IMR-90 (cell line): ENCODE measurements around the gene TAGLN2. TPM values are rescaled to one million over a fixed set of nuclear protein-coding genes. Genes with fewer than 3 reads are reported as not detected.

Experiments
- ATAC-seq: fragments of 200-7000 bp; cut with Tn5 transposase; 2 replicates; pipeline ENCODE4 v1.9.1; 2020; ENCODE audit warnings: low read depth, mild to moderate bottlenecking, moderate library complexity
- BruUV-seq: library from RNA; stranded (reverse); fragments of 400-500 nt; replicated peaks from 2 replicates; lab custom pipeline; 2021; lab: Mats Ljungman, UMichigan
- CTCF ChIA-PET: fragments of 300-600 bp; formaldehyde crosslinking; extraction: SDS; loops from one replicate; lab custom pipeline; 2021; ENCODE audit warnings: antibody characterized with exemption; lab: Yijun Ruan, JAX
- POLR2A ChIA-PET: fragments of 300-600 bp; sonication (Branson Sonifier 250); formaldehyde crosslinking; loops from one replicate; lab custom pipeline; 2022; ENCODE audit warnings: antibody characterized with exemption; ENCODE audit not compliant: unreplicated experiment; lab: Charles Lee
- DNase-seq: peaks from one replicate; pipeline ENCODE4 v3.0.0; 2013
- H2AFZ ChIP-seq: replicated peaks from 2 replicates; pipeline ENCODE3; 2013; ENCODE audit warnings: low read length, mild to moderate bottlenecking; ENCODE audit not compliant: poor library complexity
- H2AK5ac ChIP-seq: 2 replicates; pipeline ENCODE4 v1.6.1; 2013; ENCODE audit warnings: low read depth, low read length, inconsistent platforms
- H2AK9ac ChIP-seq: replicated peaks from 2 replicates; pipeline ENCODE3; 2013; ENCODE audit warnings: mild to moderate bottlenecking, low read depth, low read length, moderate library complexity; ENCODE audit not compliant: poor library complexity
- H2BK120ac ChIP-seq: 2 replicates; pipeline ENCODE4 v1.6.1; 2013; ENCODE audit warnings: low read depth, low read length, inconsistent platforms
- H2BK15ac ChIP-seq: 3 replicates; pipeline ENCODE4 v1.6.1; 2013; ENCODE audit warnings: low read depth, low read length, inconsistent platforms
- H2BK20ac ChIP-seq: 2 replicates; pipeline ENCODE4 v1.6.1; 2013; ENCODE audit warnings: low read depth, mild to moderate bottlenecking, inconsistent platforms, low read length, moderate library complexity
- H2BK5ac ChIP-seq: 2 replicates; pipeline ENCODE4 v1.6.1; 2013; ENCODE audit warnings: mild to moderate bottlenecking, low read depth, low read length, inconsistent platforms; ENCODE audit not compliant: poor library complexity, severe bottlenecking
- H3K14ac ChIP-seq: replicated peaks from 2 replicates; pipeline ENCODE4 v1.6.1; 2013; ENCODE audit warnings: low read depth, low read length, inconsistent platforms
- H3K18ac ChIP-seq: 2 replicates; pipeline ENCODE4 v1.6.1; 2013; ENCODE audit warnings: low read depth, low read length, control low read depth
- H3K23ac ChIP-seq: 2 replicates; pipeline ENCODE4 v1.6.1; 2013; ENCODE audit warnings: low read depth, low read length, inconsistent platforms
- H3K27ac ChIP-seq: 2 replicates; pipeline ENCODE4 v1.5.1; 2013; ENCODE audit warnings: mild to moderate bottlenecking, control low read depth, low read length; ENCODE audit not compliant: insufficient read depth
- H3K27me3 ChIP-seq: 2 replicates; pipeline ENCODE4 v1.6.1; 2013; ENCODE audit warnings: low read length; ENCODE audit not compliant: control insufficient read depth, insufficient read depth
- H3K36me3 ChIP-seq: 2 replicates; pipeline ENCODE4 v1.6.1; 2013; ENCODE audit warnings: low read length, mixed read lengths; ENCODE audit not compliant: control insufficient read depth, insufficient read depth
- H3K4ac ChIP-seq: 2 replicates; pipeline ENCODE4 v1.6.1; 2013; ENCODE audit warnings: low read depth, low read length, inconsistent platforms
- H3K4me1 ChIP-seq: 2 replicates; pipeline ENCODE4 v1.6.1; 2013; ENCODE audit warnings: low read length, mixed read lengths; ENCODE audit not compliant: control insufficient read depth, insufficient read depth
- H3K4me2 ChIP-seq: 2 replicates; pipeline ENCODE4 v1.6.1; 2013; ENCODE audit warnings: low read depth, mild to moderate bottlenecking, control low read depth, low read length, moderate library complexity
- H3K4me3 ChIP-seq: 2 replicates; pipeline ENCODE4 v1.5.1; 2013; ENCODE audit warnings: low read depth, mild to moderate bottlenecking, control low read depth, low read length, moderate library complexity; ENCODE audit not compliant: insufficient read depth
- H3K56ac ChIP-seq: 2 replicates; pipeline ENCODE4 v1.6.1; 2013; ENCODE audit warnings: low read length, inconsistent platforms; ENCODE audit not compliant: insufficient read depth; ENCODE audit errors: extremely low read depth
- H3K79me1 ChIP-seq, 2 experiments: 2 replicates each; pipeline ENCODE4 v1.6.1; 2013; ENCODE audit warnings: low read length in 2 of 2, inconsistent platforms in 1 of 2, low read depth in 1 of 2
- H3K9ac ChIP-seq: 2 replicates; pipeline ENCODE4 v1.6.1; 2013; ENCODE audit warnings: low read depth, low read length, control low read depth
- H3K9me1 ChIP-seq: 2 replicates; pipeline ENCODE4 v1.6.1; 2013; ENCODE audit warnings: low read length, inconsistent platforms; ENCODE audit not compliant: insufficient read depth
- H3K9me3 ChIP-seq: 2 replicates; pipeline ENCODE4 v1.6.1; 2013; ENCODE audit warnings: low read length; ENCODE audit not compliant: control insufficient read depth, insufficient read depth
- H4K20me1 ChIP-seq: 2 replicates; pipeline ENCODE4 v1.6.1; 2013; ENCODE audit warnings: low read length, inconsistent platforms; ENCODE audit not compliant: insufficient read depth
- H4K5ac ChIP-seq: 2 replicates; pipeline ENCODE4 v1.6.1; 2013; ENCODE audit warnings: mild to moderate bottlenecking, low read depth, low read length, control low read depth
- H4K8ac ChIP-seq, 2 experiments: 2 replicates each; pipeline ENCODE4 v1.6.1; 2013; ENCODE audit warnings: low read depth in 2 of 2, low read length in 2 of 2, control low read depth in 1 of 2, inconsistent platforms in 1 of 2
- H4K91ac ChIP-seq: 2 replicates; pipeline ENCODE4 v1.6.1; 2013; ENCODE audit warnings: low read depth, low read length, inconsistent platforms; ENCODE audit not compliant: insufficient read depth
- BHLHE40 ChIP-seq: fragments of 150-350 bp; IDR thresholded peaks from 2 replicates; pipeline ENCODE4 v1.6.1; 2016; ENCODE audit warnings: mild to moderate bottlenecking, low read depth, low read length
- CEBPB ChIP-seq: IDR thresholded peaks from 2 replicates; pipeline ENCODE4 v1.6.1; 2012; ENCODE audit warnings: low read depth, low read length, improper control_type of control experiment
- CHD1 ChIP-seq: IDR thresholded peaks from 2 replicates; pipeline ENCODE4 v1.6.1; 2012; ENCODE audit warnings: low read depth, low read length, improper control_type of control experiment
- CTCF ChIP-seq: conservative IDR thresholded peaks from 2 replicates; pipeline ENCODE4 v1.5.1; 2012; ENCODE audit warnings: mild to moderate bottlenecking, low read depth, low read length, improper control_type of control experiment
- ELK1 ChIP-seq: fragments of 150-350 bp; IDR thresholded peaks from 2 replicates; pipeline ENCODE4 v1.6.1; 2016; ENCODE audit warnings: low read depth, mild to moderate bottlenecking, low read length, moderate library complexity, borderline replicate concordance
- FOS ChIP-seq: fragments of 150-350 bp; IDR thresholded peaks from 2 replicates; pipeline ENCODE4 v1.6.1; 2016; ENCODE audit warnings: low read depth, low read length
- MAFK ChIP-seq: IDR thresholded peaks from 2 replicates; pipeline ENCODE4 v1.6.1; 2012; ENCODE audit warnings: low read depth, low read length, improper control_type of control experiment
- MAZ ChIP-seq: IDR thresholded peaks from 2 replicates; pipeline ENCODE4 v1.6.1; 2012; ENCODE audit warnings: low read depth, mild to moderate bottlenecking, low read length, improper control_type of control experiment, moderate library complexity, borderline replicate concordance
- MXI1 ChIP-seq: IDR thresholded peaks from 2 replicates; pipeline ENCODE4 v1.6.1; 2012; ENCODE audit warnings: low read depth, mild to moderate bottlenecking, low read length, moderate library complexity, borderline replicate concordance
- NFE2L2 ChIP-seq: fragments of 150-350 bp; IDR thresholded peaks from 2 replicates; pipeline ENCODE4 v1.6.1; 2016; ENCODE audit warnings: low read depth, mild to moderate bottlenecking, low read length
- RAD21 ChIP-seq: IDR thresholded peaks from 2 replicates; pipeline ENCODE4 v1.6.1; 2012; ENCODE audit warnings: low read length, improper control_type of control experiment
- RCOR1 ChIP-seq: IDR thresholded peaks from 2 replicates; pipeline ENCODE4 v1.6.1; 2012; ENCODE audit warnings: mild to moderate bottlenecking, low read length, improper control_type of control experiment; ENCODE audit not compliant: insufficient replicate concordance
- SMC3 ChIP-seq: fragments of 150-350 bp; IDR thresholded peaks from 2 replicates; pipeline ENCODE4 v1.6.1; 2016; ENCODE audit warnings: low read depth, mild to moderate bottlenecking, antibody characterized with exemption, low read length, moderate library complexity
- WGBS, 2 experiments: methylation state at CpG; one replicate each; pipeline versions ENCODE4 v1.1.5 to v1.1.7; 2013; ENCODE audit warnings: missing lambda C conversion rate in 2 of 2; ENCODE audit not compliant: insufficient read length in 1 of 2; ENCODE audit errors: extremely low coverage in 2 of 2; 5-methylcytosine and 5-hydroxymethylcytosine counted together
- dilution Hi-C: fragments of 300-500 bp; cut with HindIII; formaldehyde crosslinking; loops from one replicate; pipeline ENCODE4 v1.14.3; 2018; ENCODE audit warnings: low sequenced_read_pairs; ENCODE audit not compliant: unreplicated experiment
- in situ Hi-C: fragments of 300-500 bp; cut with MboI; formaldehyde crosslinking; loops from 3 replicates; pipeline ENCODE4 v1.14.3; 2019; ENCODE audit warnings: low sequenced_read_pairs, inconsistent platforms, mixed read lengths
- intact Hi-C: fragments of 100-400 bp; cut with micrococcal nuclease; formaldehyde crosslinking; loops from 2 replicates; pipeline ENCODE4 v1.10.0; 2022
- polyA plus RNA-seq, 3 experiments: library from polyadenylated mRNA; depleted of rRNA; stranded (reverse); fragments of >200 nt; gene quantifications; 2 replicates each; pipeline ENCODE4 v1.2.3, GENCODE V29; 2012; ENCODE audit warnings: low replicate concordance in 1 of 3
- total RNA-seq: library from RNA; depleted of rRNA; stranded (reverse); fragments of >200 nt; gene quantifications from 2 replicates; pipeline ENCODE4 v1.2.3, GENCODE V29; 2012

The TAGLN2 gene
- total and polyA plus RNA-seq, 2 of the 4 experiments (the other 2 are of a cell fraction) = 440 to 634 TPM

GRCh38 chr1:159908031-159908940 is 17.0 kb downstream of the TAGLN2 start (continued):
- no peak for TF ChIP-seq ELK1
- TF ChIP-seq MXI1 = no peak
- TF ChIP-seq MAZ = no peak

GRCh38 chr1:159906960-159907359 is 18.3 kb downstream of the TAGLN2 start:
- H3K9me3 ChIP-seq = no peaks in the 10 kb centered on the region
- no peak overlapping the region for H3K56ac ChIP-seq
- H3K4ac ChIP-seq = no peak overlapping the region
- H2AFZ ChIP-seq = no peak overlapping the region
- H2BK15ac ChIP-seq = no peak overlapping the region
- dilution Hi-C loops = no loop called here
- no peaks in the 10 kb centered on the region for H3K36me3 ChIP-seq
- H3K4me2 ChIP-seq = no peak overlapping the region
- BruUV-seq = no TSS peak
- no peak overlapping the region for H2AK5ac ChIP-seq
- H3K14ac ChIP-seq = no peak overlapping the region
- ChIA-PET CTCF (no interaction called here), POLR2A (no interaction called here)
- H3K9ac ChIP-seq = no peak overlapping the region
- intact Hi-C loops = no loop called here
- peaks cover 11% of the 10 kb centered on the region for H3K4me1 ChIP-seq
- H4K20me1 ChIP-seq = no peaks in the 10 kb centered on the region
- H3K79me1 ChIP-seq = peaks cover 0 to 18% of the 10 kb centered on the region in 2 experiments; a peak in 2 of 4 replicates
- no peak overlapping the region for H2BK5ac ChIP-seq
- in situ Hi-C loops = no loop called here
- H4K91ac ChIP-seq = no peak overlapping the region
- no CpG with 5 or more reads among the region's 1 CpG for WGBS, 2 experiments
- no peak for DNase-seq
- no peak overlapping the region for H4K5ac ChIP-seq
- no peak overlapping the region for H3K23ac ChIP-seq
- H3K4me3 ChIP-seq = no peak overlapping the region
- H2BK120ac ChIP-seq = no peak overlapping the region
- no peak overlapping the region for H4K8ac ChIP-seq
- H3K27me3 ChIP-seq = no peaks in the 10 kb centered on the region
- no peak overlapping the region for H2BK20ac ChIP-seq
- ATAC-seq = no peak
- no peak overlapping the region for H3K18ac ChIP-seq
- no peak overlapping the region for H3K27ac ChIP-seq
- no peak overlapping the region for H2AK9ac ChIP-seq
- peaks cover 18% of the 10 kb centered on the region for H3K9me1 ChIP-seq
- TF ChIP-seq CTCF = no peak
- no peak for TF ChIP-seq BHLHE40
- no peak for TF ChIP-seq NFE2L2
- TF ChIP-seq MAZ = no peak
- no peak for TF ChIP-seq CHD1
- no peak for TF ChIP-seq FOS
- no peak for TF ChIP-seq SMC3
- TF ChIP-seq RCOR1 = no peak
- no peak for TF ChIP-seq MXI1
- TF ChIP-seq MAFK = no peak
- TF ChIP-seq RAD21 = no peak
- no peak for TF ChIP-seq CEBPB
